Ramos (cell line): ENCODE measurements around the gene PTPRN2.
"Not testable (repeated sequence)": the region's sequence is repeated elsewhere in the genome, so short reads cannot be mapped to it uniquely, and the experiment has no call there.

ENCODE experiments used
- in situ Hi-C: fragments of 300-500 bp; cut with MboI; formaldehyde crosslinking; loops from one replicate; pipeline ENCODE4 v1.14.3; 2022; ENCODE audit warnings: low sequenced_read_pairs; ENCODE audit not compliant: unreplicated experiment

Gene PTPRN2

DNA sequence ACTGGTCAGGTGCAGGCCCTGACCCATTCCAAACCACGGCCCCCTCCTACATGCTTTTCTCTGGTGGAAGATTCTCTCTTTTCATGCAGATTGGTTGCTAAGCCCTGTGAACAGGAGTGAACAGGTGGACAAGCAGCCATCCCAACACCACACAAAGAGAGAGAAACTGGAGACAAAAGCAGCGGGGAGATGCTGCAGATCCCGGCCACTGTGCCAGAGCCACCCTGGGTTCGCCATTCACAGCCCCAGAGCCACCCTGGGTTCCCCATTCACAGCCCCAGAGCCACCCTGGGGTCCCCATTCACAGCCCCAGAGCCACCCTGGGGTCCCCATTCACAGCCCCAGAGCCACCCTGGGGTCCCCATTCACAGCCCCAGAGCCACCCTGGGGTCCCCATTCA, 239.6 kb downstream of the PTPRN2 start:
- in situ Hi-C loops, result not testable (repeated sequence)

DNA sequence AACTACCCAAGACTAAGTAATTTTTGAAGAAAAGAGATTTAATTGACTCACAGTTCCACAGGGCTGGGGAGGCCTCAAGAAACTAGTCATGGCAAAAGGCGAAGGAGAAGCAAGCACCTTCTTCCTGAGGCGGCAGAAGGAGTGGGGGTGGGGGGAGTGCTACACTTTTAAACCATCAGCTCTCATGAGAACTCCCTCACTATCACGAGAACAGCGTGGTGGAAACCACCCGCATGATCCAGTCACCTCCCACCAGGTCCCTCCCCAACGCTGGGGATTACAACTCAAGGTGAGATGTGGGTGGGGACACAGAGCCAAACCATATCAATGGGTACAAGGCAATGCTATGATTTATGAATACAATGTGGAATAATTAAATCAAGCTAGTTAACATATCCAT, 241.9 kb downstream of the PTPRN2 start:
- in situ Hi-C loops, result no loop called here

DNA sequence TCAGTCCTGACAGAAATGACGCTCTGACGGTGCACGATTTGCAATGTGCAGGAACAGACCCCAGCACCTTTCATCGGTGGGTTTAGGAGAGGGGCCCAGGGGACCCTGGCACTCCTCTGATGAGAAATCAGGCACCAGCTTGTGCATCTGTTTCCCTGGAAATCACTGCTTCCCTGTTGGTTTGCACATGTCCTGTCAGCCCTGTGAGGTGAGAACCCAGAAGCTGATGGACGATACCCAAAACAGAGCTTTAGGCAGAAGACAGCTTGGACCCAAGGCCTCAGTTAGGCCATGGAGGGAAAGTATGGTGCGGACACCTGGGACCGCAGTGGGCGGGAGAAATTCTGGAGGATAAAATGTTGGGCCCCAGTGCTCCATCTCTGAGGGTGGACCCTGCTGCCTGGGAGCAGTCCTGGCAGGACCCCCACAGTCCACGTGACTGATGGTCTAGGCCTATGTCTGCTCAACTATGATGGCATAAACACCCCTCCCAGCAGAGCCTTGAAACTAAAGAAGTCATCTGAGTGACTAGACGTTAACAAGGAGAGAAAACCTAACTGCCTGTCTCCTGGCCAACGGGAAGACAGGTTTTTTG, 242.8 kb downstream of the PTPRN2 start:
- in situ Hi-C loops, result no loop called here

DNA sequence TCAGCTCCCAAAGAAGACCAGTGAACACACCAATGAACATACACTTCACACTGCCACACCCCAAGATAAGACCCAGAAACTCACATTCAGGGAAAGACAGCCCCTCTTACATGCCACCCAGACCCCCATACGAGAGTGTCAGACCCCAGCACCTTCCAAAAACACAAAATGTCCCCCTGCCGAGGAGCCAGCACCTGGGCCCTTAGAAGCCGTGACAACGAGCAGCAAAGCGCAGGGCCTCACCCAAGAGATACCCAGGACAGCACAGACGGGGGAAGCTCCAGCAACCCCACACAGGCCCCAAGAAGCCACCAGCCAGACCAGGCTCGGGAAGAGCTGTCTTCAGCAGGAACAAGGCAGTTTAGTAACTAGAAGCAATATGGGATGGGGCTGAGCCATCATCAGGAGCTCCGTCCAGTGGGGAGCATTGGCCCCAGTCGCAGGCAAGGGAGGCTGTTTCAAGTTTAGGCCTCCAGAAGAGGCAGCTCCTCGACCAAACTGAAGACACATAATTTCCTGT, 243.6 kb downstream of the PTPRN2 start:
- in situ Hi-C loops, result no loop called here

DNA sequence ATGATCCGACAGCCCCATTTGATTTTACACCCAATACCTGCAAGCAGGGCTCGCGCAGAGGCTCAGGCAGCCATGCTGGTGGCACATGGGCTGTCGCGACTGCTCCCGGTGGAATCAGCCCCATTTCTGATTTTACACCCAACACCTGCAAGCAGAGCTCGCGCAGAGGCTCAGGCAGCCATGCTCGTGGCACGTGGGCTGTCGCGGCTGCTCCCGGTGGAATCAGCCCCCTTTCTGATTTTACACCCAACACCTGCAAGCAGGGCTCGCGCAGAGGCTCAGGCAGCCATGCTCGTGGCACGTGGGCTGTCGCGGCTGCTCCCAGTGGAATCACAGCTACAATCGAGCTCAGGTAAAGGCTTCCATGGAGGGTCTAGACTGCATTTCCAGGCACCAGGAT, 244.1 kb downstream of the PTPRN2 start:
- in situ Hi-C loops, result no loop called here

DNA sequence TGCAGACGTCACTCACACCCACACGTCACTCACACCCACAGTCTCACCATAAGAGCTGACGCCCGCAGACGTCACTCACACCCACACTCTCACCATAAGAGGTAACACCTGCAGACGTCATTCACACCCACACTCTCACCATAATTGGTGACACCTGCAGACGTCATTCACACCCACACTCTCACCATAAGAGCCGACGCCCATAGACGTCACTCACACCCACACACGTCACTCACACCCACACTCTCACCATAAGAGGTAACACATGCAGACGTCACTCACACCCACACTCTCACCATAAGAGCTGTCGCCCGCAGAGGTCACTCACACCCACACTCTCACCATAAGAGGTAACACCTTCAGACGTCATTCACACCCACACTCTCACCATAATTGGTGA, 246.5 kb downstream of the PTPRN2 start:
- in situ Hi-C loops, result not testable (repeated sequence)

DNA sequence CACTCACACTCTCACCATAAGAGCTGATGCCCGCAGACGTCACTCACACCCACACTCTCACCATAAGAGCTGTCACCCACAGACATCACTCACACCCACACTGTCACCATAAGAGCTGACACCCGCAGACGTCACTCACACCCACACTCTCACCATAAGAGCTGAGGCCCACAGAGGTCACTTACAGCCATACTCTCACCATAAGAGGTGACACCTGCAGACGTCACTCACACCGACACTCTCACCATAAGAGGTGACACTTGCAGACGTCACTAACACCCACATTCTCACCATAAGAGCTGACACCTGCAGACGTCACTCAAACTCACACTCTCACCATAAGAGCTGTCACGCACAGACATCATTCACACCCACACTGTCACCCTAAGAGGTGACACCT, 250.7 kb downstream of the PTPRN2 start:
- in situ Hi-C loops, result not testable (repeated sequence)

DNA sequence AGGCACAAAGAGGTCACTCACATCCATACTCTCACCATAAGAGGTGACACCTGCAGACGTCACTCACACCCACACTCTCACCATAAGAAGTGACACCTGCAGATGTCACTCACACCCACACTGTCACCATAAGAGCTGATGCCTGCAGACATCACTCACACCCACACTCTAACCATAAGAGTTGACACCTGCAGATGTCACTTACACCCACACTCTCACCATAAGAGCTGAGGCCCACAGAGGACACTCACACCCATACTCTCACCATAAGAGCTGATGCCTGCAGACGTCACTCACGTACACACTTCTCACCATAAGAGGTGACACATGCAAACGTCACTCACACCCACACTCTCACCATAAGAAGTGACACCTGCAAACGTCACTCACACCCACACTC, 255.1 kb downstream of the PTPRN2 start:
- in situ Hi-C loops, result not testable (repeated sequence)

DNA sequence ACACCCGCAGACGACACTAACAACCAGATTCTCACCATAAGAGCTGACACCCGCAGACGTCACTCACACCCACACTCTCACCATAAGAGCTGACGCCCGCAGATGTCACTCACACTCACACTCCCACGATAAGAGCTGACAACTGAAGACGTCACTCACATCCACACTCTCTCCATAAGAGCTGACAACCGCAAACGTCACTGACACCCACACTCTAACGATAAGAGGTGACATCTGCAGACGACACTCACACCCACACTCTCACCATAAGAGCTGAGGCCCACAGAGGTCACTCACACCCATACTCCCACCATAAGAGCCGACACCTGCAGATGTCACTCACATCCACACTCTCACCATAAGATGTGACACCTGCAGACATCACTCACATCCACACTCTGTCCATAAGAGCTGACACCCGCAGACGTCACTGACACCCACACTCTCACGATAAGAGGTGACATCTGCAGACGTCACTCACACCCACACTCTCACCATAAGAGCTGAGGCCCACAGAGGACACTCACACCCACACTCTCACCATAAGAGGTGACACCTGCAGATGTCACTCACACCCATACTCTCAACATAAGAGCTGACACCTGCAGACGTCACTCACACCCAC, 255.7 kb downstream of the PTPRN2 start:
- in situ Hi-C loops, result not testable (repeated sequence)

DNA sequence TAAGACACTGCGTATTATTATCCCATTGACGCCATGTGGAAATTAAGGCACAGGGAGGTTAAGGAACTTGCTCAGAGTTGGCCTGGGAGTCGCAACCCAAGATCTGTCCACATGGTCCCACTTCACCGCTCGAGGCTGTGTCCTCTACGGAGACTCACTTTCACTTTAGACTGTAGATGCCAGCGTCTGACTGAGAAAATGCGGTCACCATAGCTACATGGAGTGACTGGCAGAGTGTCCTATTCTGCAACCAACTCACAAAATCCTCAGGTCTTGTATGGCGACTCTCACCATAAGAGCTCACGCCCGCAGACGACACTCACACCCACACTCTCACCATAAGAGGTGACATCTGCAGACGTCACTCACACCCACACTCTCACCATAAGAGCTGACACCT, 257.9 kb downstream of the PTPRN2 start:
- in situ Hi-C loops, result no loop called here

DNA sequence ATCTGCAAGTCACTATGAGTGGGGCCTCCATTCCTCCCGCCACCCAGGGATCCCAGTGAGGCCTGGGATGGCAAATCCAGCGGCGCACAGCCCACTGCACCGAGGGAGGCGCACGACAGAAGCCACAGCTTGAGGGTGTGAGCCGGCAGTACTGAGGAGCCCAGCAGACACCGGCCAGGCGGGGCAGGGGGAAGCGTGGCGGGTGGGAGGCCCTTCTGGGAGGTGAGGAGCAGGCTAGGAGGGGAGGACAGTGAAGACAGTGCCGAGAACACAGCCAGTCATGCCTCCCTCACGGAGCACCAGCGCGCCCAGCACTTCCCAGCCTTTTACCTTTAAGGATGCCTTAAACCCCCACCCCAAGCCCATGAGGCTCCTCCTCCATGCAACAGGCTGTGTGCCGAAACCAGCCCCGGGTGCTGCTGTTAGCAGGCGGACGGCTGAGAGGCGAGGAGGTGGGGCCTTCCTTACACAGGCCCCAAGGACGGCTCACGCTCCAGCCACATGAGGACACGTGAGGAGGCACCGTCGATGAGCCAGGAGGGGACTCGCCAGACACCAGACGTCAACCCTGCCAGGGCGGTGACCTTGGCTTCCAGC, 258.5 kb downstream of the PTPRN2 start:
- in situ Hi-C loops, result no loop called here

DNA sequence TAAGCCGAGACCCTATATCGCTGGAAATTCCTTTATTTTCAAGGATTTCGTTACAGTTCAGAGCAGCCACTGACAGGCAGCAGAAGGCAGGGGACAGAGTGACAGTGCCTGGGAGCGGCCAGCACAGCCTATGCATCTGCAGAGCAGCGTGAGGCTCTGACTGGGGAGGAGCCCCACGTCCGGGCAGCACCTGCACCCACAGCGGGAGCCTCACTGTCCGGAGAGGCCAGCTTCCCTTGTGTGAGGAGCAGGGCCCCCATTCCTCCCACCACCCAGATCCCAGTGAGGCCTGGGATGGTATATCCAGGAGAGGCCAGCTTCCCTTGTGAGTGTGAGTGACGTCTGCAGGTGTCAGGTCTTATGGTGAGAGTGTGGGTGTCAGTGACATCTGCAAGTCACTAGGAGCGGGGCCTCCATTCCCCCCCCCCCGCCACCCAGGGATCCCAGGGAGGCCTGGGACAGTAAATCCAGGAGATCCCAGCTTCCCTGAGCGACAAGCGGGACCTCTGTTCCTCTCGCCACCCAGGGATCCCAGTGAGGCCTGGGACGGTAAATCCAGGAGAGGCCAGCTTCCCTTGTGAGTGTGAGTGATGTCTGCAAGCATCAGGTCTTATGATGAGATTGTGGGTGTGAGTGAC, 259.1 kb downstream of the PTPRN2 start:
- in situ Hi-C loops, result no loop called here

DNA sequence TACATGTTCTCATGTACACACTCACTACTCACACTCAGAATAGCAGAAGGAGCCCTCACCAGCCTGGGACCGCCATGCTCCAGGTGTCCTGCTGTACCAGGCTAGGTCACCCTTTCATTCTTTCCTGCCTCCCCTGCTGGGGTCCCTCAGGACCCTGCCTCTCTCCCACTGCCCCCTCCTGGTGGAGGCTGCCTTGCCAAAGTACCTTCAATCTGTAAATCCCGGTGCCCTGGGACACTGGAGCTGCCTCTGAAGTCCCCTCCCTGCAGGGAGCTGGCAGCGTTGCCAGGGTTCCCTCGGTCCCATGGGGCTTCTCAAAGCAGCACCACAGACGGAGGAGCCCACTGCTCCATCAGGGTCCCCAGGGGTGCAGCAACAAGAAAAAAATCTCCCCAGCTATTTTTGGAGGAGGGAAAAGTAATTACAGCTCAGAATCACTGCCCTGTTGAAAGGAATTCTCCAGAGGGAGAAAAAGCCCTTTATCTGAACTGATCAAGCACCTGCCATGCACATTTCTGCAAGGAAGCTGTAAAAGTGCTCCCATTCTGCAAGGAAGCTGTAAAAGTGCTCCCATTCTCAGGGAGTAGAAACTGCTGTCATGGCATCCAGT, 259.9 kb downstream of the PTPRN2 start:
- in situ Hi-C loops, result no loop called here

DNA sequence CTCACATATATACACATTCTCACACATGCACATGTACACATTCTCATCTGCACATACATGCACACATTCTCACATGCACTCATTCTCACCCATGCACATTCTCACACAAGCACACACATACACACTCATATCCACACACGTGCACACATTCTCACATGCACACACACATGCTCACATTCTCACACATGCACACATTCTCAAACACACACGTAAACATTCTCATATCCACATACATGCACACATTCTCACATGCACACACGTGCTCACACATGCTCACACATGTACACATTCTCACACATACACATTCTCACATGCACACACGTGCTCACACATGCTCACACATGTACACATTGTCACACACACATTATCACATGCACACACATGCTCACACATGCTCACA, 260.6 kb downstream of the PTPRN2 start:
- in situ Hi-C loops, result no loop called here

DNA sequence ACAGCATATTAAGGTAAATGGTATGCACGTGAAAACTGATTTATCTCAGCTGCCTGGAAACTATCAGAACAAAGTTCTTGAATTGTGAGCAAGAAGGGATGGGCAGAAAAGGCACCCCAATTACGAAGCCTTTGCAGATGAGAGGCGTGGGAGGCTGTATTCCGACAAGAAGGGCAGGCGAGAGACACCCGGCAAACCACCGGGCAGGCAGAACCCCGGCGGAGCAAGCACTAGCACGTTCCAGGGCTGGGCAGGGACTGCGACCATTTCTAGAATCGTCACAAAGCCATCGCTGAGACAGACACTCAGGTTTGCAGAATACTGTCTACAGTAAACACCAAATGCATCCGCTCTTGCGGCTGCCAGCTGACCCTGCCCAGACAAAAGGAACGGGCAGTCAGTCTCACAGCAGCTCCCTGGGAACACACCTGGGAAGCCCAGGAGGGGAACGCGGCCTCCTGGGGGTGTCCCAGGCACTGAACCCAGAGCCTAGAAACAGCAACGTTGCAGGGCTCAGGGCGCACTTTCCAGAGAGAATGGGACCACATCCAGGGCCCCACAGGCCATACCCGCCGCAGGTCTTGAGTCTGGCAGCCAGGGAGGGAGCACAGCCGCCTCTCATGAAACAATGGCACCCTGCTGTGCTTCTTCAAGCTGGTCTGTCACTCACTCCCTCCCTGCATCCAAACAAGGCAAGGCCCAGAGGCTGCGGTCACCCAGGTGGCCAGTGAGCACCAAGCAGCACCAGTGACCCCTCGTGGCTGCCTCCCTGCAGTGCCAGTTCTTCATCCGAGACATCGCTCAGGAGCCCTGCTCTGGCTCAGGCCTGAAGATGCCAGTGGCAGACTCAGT, 261.9 kb downstream of the PTPRN2 start:
- in situ Hi-C loops, result no loop called here

DNA sequence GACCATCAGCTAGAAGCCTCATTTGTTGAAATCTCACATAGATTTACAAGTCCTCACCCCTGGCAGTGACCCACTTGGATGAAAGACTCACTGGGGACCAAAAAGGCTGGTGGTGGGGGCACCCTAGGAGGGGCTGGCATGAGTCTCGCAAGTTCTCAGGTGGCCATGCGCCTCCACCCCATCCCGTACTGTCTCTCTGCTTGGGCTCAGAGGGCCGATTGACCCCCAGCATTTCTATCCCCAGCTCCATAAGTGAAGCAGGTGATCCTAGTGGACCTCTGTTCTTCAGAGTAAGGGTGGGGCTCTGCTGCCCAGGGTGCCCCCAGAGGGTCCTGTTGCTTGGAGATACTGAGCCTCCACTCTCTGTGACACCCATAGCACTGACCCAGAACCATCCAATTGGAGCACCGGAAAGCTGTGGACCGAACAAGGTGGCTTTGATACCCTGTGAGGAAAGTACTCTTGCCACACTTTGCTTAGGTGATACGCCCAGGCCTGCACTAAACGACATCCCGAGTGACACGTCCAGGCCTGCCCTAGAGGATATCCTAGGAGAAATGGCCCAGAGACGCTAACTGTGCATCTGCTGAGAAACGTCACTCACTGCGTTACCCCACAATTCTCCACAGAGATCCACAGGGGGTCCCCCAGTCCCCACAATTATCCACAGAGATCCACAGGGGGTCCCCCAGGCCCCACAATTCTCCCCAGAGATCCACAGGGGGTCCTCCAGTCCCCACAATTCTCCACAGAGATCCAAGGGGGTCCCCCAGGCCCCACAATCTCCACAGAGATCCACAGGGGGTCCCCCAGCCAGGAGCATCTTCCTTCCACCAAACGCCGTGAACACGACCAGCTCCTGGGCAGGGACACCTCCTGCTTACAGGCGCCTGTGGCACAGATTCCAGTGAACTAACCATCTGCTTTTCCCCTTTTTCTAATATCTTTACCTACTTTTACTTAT, 262.9 kb downstream of the PTPRN2 start:
- in situ Hi-C loops, result no loop called here

DNA sequence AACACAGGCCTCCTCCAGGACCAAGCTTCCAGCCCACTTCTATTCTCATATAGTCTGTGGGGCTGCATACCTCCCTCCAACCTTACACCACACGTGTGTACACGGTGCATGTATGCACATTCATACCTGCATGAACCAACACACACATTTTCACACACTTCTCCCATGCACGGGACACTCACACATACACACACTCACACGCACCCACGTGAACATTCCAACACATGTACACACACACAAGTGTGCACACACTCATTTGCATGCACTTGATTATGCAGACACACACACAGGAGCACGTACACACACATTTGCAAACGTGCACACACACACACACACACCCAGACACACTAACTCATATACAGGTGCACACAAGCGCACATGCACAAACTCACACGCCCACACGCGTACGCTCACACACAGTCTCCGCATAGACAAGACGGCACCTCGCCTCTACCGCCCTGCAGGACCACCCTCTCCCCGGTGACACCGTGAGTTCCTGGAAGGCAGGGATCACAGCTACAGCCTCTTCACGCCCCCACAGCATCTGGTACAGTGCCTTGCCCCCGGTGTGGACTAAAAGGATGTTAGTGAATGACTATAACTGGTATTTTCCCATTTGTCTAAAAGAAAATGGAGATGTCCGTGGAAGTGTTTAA, 263.8 kb downstream of the PTPRN2 start:
- in situ Hi-C loops, result no loop called here
